GM21737 (cell line): Measurements from ENCODE around the gene ACTL7B.
"Not testable (repeated sequence)": the region's sequence is repeated elsewhere in the genome, so short reads cannot be mapped to it uniquely, and the experiment has no call there.

Experiments
- ATAC-seq: cut with Tn5 transposase; IDR thresholded peaks from one replicate; pipeline ENCODE4 v1.9.1; 2021; ENCODE audit warnings: mild to moderate bottlenecking, moderate library complexity; ENCODE audit not compliant: unreplicated experiment

ACTL7B gene

GRCh38 chr9:108845947-108846346 is 9.8 kb downstream of the ACTL7B start:
- no peak for ATAC-seq

- no peak for ATAC-seq
These were observed 10.3 kb downstream of the ACTL7B start for GRCh38 chr9:108845507-108845906.

DNA sequence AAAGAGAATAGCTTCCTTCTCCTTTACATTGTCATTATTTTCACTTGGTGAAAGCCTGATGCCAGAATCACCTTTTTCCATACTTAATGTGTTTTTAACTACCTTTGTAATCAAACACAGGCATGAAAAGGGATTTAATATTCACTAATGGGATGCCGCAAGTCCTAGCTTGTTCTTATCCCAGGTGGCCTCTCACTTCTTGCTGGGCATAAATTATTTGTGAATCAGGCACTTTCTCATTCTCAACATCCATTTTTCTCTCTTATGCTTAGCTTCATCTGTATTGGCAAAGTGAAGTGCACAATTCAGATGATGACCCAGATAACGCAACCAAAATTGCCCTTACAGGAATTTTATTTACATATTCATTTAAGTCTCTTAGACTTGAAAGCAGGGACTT is 10.9 kb downstream of the ACTL7B start:
- no peak for ATAC-seq

DNA sequence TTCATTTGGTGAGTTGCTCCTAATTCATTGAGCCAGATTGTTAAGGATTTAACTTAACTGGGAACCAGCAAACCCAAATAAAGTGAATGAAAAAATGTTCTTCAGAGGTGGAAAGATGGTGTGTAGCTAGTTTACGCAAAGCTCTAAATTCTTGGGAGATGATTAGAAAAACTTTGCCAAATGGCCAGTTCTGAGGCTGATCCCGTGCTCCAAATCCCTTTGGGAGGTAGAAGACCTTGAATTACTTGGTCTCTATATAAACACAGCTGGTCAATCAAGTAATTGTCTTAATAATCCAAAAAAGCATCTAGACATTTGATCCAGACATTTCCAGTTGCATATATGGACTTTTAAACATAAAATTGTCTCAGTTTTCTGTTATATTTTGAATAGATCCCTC is 11.4 kb downstream of the ACTL7B start:
- ATAC-seq, result no peak

DNA sequence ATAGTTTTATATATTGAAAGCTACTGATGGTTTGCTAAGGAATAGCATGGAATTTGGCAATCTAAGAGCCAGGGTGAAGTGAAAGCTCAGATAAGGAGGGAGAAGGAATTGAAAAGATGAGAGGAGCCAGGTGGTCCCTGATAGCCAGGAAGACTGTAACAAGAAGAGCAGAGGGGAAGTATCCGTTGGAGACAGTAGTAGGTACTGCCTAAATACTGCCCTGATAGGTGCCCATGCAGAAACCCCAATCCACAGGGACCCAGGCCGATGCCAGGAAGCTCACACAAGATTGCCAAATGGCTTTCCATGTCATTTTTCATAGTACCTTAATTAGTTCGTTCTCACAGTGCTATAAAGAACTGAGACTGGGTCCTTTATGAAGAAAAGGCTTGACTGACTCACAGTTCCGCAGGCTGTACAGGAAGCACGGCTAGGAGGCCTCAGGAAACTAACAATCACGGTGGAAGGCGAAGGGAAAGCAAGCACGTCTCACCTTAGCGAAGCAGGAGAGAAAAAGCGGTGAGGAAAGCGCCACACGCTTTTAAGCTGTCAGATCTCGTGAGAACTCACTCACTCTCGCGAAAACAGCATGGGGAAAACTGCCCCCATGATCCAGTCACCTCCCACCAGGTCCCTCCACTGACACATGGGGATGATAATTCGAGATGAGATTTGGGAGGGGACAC is 13.0 kb downstream of the ACTL7B start:
- ATAC-seq, result no peak

- not testable (repeated sequence) for ATAC-seq
These were observed 16.2 kb downstream of the ACTL7B start for GRCh38 chr9:108839561-108839960.

DNA sequence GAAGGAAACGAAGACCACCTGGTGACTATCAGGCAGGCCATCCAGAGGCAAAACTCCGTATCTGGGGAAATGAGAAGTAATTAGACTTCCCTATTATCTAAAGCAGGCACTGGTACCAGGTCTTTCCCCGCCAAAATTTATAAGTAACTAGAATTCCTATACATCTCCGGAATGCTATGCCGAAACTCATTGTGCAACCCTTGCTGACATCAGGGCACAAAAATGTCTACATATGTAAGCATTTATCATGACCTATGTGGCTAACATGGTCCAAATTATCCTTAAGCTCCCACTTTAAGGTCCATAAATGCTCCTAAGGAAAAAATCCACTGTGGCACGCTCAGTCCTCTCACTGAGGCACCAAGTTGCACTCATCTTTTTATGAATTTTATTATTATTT is 17.8 kb downstream of the ACTL7B start:
- ATAC-seq, result no peak

DNA sequence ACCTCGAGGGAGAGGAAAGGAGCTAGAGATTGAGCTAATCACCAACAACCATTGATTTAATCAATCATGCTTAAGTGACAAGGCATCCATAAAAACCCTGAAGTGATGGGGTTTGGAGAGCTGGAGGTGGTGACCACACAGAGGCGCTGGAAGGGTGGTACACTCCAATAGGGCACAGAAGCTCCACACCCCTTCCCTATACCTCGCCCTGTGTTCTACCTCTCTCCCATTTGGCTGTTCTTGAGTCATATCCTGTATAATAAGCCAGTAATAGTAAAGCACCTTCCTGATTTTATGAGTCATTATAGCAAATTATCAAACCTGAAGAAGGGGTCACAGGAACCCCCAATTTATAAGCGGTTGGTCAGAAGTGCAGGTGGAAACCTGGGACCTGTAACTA is 18.3 kb downstream of the ACTL7B start:
- no peak for ATAC-seq

- no peak for ATAC-seq
These were observed 19.0 kb downstream of the ACTL7B start for GRCh38 chr9:108836781-108837180.

DNA sequence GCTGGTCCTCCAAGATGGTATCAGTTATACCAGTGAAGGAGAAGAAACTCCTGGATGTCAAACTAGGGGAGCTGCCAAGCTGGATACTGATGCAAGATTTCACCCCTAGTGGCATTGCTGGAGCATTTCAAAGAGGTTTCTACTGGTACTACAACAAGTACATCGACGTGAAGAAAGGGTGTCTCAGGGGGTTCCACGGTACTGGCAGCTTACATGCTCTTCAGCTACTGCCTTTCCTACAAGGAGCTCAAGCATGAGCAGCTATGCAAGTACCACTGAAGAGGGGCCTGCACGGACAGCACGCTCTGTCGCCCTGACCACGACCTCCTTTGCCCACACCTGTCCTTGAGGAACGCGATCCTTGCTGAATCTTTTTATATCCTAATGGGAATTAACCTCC is 19.5 kb downstream of the ACTL7B start:
- ATAC-seq, result no peak

DNA sequence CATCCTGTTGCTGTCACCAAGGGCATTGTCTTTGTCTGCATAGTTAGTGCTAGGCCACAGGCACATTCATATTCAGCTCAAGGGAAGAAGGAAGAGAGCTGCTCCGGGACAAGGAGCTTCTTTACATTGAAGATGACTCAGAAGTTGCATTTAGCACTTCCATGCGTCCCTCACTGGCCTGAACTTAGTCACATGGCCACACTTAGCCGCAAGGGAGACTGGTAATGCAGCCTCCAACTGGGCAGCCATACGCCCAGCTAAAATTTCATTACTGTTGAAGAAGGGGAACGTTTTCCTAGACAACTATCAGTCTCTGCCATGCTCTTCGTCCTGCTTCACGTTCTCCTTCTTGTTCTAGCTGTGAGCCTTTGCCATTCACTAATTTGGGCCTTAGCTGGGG is 20.0 kb downstream of the ACTL7B start:
- no peak for ATAC-seq

DNA sequence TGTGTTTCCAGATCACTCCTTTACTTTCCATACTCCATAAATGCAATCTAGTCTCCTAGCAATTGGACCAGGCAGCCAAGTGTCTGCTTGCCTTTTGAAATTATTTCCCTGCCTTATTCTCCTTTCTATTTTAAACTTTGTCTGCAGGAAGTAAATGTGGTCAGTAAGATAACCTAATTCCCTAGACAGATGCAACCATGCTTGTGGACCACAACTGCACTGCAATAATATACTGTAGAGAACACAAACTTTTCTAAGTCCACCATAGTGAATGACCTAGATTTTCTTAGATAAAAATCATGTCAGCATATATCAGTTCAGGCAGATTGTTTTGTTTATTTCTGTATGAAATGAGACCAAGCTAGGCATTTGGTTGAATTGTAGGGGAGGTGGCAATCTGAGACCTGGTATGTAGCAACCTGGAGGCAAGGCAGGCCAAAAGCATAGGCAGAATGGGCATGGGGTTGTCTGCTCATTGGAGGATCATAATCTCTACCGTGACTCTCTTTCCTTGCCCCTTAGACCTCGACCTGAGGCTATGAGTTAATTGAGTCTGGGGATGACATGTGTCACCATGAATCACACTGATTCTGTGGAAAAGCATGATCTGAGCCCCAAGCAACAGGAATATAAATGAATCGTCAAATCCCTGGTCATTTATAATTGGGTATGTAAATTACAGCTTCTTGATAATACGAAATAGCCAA is 20.7 kb downstream of the ACTL7B start:
- ATAC-seq, result no peak

DNA sequence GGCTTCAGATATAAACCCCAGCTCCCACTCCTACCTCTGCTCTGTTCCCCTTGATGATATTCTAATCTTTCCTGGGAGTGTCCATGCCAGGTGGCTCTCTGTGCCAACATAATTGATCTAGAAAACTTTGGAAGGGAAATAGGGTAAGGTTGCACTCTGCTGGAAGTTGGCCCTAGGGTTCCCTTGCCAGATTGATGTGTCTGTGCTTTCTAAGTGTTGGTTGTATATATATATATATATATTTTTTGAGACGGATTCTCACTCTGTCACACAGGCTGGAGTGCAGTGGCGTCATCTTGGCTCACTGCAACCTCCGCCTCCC is 23.6 kb downstream of the ACTL7B start:
- ATAC-seq, result no peak

- no peak for ATAC-seq
These were observed 24.1 kb downstream of the ACTL7B start for GRCh38 chr9:108831496-108832178.

GRCh38 chr9:108830272-108830671 is 25.5 kb downstream of the ACTL7B start:
- no peak for ATAC-seq

DNA sequence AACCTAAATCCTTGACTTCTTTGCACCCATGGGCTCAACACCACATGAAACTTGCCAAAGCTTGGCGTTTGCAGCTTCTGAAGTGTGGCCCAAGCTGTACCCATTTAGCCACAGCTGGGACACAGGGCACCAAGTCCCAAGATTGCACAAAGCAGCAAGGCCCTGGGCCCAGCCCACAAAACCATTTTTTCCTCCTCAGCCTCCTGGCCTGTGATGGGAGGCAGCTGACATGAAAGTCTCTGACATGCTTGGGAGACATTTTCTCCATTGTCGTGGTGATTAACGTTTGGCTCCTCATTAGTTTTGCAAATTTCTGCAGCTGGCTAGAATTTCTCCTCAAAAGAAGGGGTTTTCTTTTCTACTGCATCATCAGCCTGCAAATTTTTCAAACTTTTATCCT is 32.0 kb downstream of the ACTL7B start:
- ATAC-seq, result no peak

- no peak for ATAC-seq
These were observed 39.7 kb downstream of the ACTL7B start for GRCh38 chr9:108816037-108816436.

DNA sequence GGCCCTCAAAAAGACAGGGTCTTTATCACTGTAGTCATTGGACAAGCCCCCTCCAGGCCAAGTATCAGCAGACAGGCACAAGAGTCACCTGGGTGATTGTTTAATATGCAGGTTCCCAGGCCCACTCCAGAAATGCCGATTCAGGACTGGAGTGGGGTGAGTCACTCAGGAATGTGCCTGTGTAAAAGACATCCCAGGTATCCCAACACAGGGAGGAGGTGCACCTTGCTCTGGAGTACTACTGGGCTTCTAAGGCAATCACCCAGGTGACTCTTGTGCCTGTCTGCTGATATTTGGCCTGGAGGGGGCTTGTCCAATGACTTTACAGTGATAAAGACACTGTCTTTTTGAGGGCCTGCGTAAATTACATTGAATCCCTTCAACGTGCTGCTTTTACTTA is 40.6 kb downstream of the ACTL7B start:
- ATAC-seq, result no peak

DNA sequence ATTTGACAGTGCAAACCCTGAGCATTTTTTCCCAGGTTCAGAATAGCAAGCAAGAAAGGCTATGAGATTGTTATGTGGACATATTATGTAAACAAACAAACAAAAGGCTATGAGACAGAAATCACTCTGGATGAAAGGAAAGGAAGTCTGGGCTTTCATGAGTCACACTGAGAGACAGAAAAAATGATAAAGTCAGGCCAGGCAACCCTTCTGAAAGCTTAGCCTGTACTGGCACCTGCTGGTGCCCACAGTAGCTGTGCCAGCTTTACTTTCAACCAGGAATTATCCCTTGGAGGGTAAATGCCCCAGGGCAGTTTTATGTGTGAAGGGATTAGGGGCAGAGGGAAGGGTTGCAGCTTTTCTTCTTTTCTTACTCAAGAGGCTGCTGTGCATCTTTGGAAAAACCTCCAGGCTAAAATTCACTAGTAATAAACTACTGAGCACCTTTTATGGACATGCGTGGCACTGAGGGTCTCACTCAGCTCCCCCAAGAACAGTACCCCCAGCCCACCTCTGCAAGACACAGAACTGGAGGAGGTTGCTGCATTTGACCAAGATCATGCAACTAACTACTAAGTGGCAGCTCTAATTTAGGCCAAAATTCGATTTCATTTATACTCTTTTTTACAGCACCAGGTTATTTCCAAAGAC is 41.7 kb downstream of the ACTL7B start:
- ATAC-seq, result no peak

- no peak for ATAC-seq
These were observed 43.3 kb downstream of the ACTL7B start for GRCh38 chr9:108812396-108813025.

GRCh38 chr9:108811944-108812343 is 43.8 kb downstream of the ACTL7B start:
- ATAC-seq, result no peak
